GM18951 (cell line): ENCODE results near the gene DYNC1H1.

Experiments used
- POLR2A ChIP-seq: IDR thresholded peaks from 4 replicates; pipeline ENCODE4 v1.6.1; 2011; ENCODE audit warnings: mild to moderate bottlenecking; ENCODE audit not compliant: insufficient read length, insufficient read depth; ENCODE audit errors: extremely low read depth
- in situ Hi-C: fragments of 300-500 bp; cut with MboI; formaldehyde crosslinking; loops from one replicate; pipeline ENCODE4 v1.12.0; 2022; ENCODE audit warnings: low sequenced_read_pairs, mixed read lengths, inconsistent platforms; ENCODE audit not compliant: unreplicated experiment

The DYNC1H1 gene

GRCh38 chr14:102085488-102085887 lies 121.1 kb downstream of the DYNC1H1 start:
- in situ Hi-C loops: no loop called here

GRCh38 chr14:102085948-102086708 lies 121.8 kb downstream of the DYNC1H1 start:
- in situ Hi-C loops: no loop called here
- no peak for TF ChIP-seq POLR2A

More at GRCh38 chr14:102085488-102085887, 121.1 kb downstream of the DYNC1H1 start:
- TF ChIP-seq POLR2A: no peak

- TF ChIP-seq POLR2A: no peak
- in situ Hi-C loops: no loop called here
Observed at GRCh38 chr14:102086709-102086971, 122.3 kb downstream of the DYNC1H1 start.

- in situ Hi-C loops: no loop called here
- TF ChIP-seq POLR2A: peak; percentile 100
Observed at GRCh38 chr14:102086972-102087761, 122.8 kb downstream of the DYNC1H1 start, which contains the start of gene HSP90AA1. Gene HSP90AA1, minus strand, starts transcription at chr14:102087044. Its CDS starts 666 bp downstream, at chr14:102086378.

GRCh38 chr14:102087762-102088011 lies 123.3 kb downstream of the DYNC1H1 start:
- no peak for TF ChIP-seq POLR2A
- in situ Hi-C loops: no loop called here

GRCh38 chr14:102088012-102088792 lies 123.8 kb downstream of the DYNC1H1 start:
- peak; percentile 57 for TF ChIP-seq POLR2A
- in situ Hi-C loops: no loop called here

- in situ Hi-C loops: no loop called here
- TF ChIP-seq POLR2A: no peak
Observed at GRCh38 chr14:102089621-102090343, 125.4 kb downstream of the DYNC1H1 start.

- in situ Hi-C loops: no loop called here
- no peak for TF ChIP-seq POLR2A
Observed at GRCh38 chr14:102090713-102091112, 126.3 kb downstream of the DYNC1H1 start.

- TF ChIP-seq POLR2A: no peak
- in situ Hi-C loops: no loop called here
Observed at GRCh38 chr14:102092806-102093205, 128.4 kb downstream of the DYNC1H1 start.

- no peak for TF ChIP-seq POLR2A
- in situ Hi-C loops: no loop called here
Observed at GRCh38 chr14:102094101-102094500, 129.7 kb downstream of the DYNC1H1 start.

- no peak for TF ChIP-seq POLR2A
- in situ Hi-C loops: no loop called here
Observed at GRCh38 chr14:102095231-102095870, 131.0 kb downstream of the DYNC1H1 start.

GRCh38 chr14:102095871-102096568 lies 131.6 kb downstream of the DYNC1H1 start:
- TF ChIP-seq POLR2A: no peak
- in situ Hi-C loops: no loop called here
